CD14-positive monocyte (primary cell): ENCODE data around the gene CFLAR. TPM values are rescaled to one million over a fixed set of nuclear protein-coding genes. Genes with fewer than 3 reads are reported as not detected.

Experiments used
- DNase-seq, 3 donors: peaks; one replicate each; pipeline ENCODE4 v3.0.0-alpha.2; 2011 to 2022
- H2AFZ ChIP-seq: 2 replicates; pipeline ENCODE4 v1.6.0; 2012; ENCODE audit warnings: mild to moderate bottlenecking, low read depth, low read length, inconsistent platforms; ENCODE audit not compliant: insufficient read depth, poor library complexity, severe bottlenecking
- H3K27ac ChIP-seq, 2 donors: 1 replicate in 1 of 2; 2 replicates in 1 of 2; pipeline ENCODE4 v1.5.1; 2012 to 2013; ENCODE audit warnings: low read length in 2 of 2, control low read depth in 1 of 2, inconsistent platforms in 1 of 2, low read depth in 1 of 2, mild to moderate bottlenecking in 1 of 2
- H3K27me3 ChIP-seq, 2 donors: one replicate each; pipeline versions ENCODE4 v1.6.0 to v1.6.1; 2011 to 2013; ENCODE audit warnings: low read length in 2 of 2; ENCODE audit not compliant: control insufficient read depth in 2 of 2, insufficient read depth in 2 of 2
- H3K36me3 ChIP-seq, 2 donors: replicated peaks in 1 of 2; 1 replicate in 1 of 2; 2 replicates in 1 of 2; pipeline versions ENCODE4 v1.5.1 to v1.6.1; 2012 to 2013; ENCODE audit warnings: low read length in 2 of 2, control low read depth in 1 of 2, inconsistent platforms in 1 of 2, mild to moderate bottlenecking in 1 of 2; ENCODE audit not compliant: insufficient read depth in 2 of 2, control insufficient read depth in 1 of 2
- H3K4me1 ChIP-seq, 2 donors: 1 replicate in 1 of 2; 2 replicates in 1 of 2; pipeline versions ENCODE4 v1.5.1 to v1.6.1; 2012 to 2013; ENCODE audit warnings: low read length in 2 of 2, control low read depth in 1 of 2, inconsistent platforms in 1 of 2, mild to moderate bottlenecking in 1 of 2, moderate library complexity in 1 of 2; ENCODE audit not compliant: insufficient read depth in 2 of 2, control insufficient read depth in 1 of 2
- H3K4me2 ChIP-seq: replicated peaks from 2 replicates; pipeline ENCODE3; 2012; ENCODE audit warnings: low read length, moderate library complexity, mild to moderate bottlenecking; ENCODE audit not compliant: poor library complexity, severe bottlenecking; ENCODE audit errors: extremely low read depth
- H3K4me3 ChIP-seq, 3 experiments: fragments of 200-600 bp in 1 of 3; sonication (generic) in 1 of 3; replicated peaks in 1 of 3; 1 replicate in 2 of 3; 2 replicates in 1 of 3; pipeline ENCODE4 v1.5.1; 2011 to 2013; ENCODE audit warnings: low read length in 3 of 3, mild to moderate bottlenecking in 3 of 3, control low read depth in 2 of 3, low read depth in 2 of 3, inconsistent platforms in 1 of 3, moderate library complexity in 1 of 3
- H3K79me2 ChIP-seq: 2 replicates; pipeline ENCODE4 v1.6.0; 2012; ENCODE audit warnings: mild to moderate bottlenecking, control low read depth, inconsistent platforms, low read length, moderate library complexity; ENCODE audit not compliant: insufficient read depth
- H3K9ac ChIP-seq: 2 replicates; pipeline ENCODE4 v1.6.0; 2017; ENCODE audit warnings: low read length, mild to moderate bottlenecking; ENCODE audit not compliant: insufficient read depth, poor library complexity, severe bottlenecking
- H3K9me3 ChIP-seq, 2 donors: replicated peaks in 1 of 2; 1 replicate in 1 of 2; 2 replicates in 1 of 2; pipeline versions ENCODE4 v1.5.1 to v1.6.1; 2012 to 2013; ENCODE audit warnings: low read length in 2 of 2, control low read depth in 1 of 2; ENCODE audit not compliant: control insufficient read depth in 1 of 2, insufficient read depth in 1 of 2
- H4K20me1 ChIP-seq: 2 replicates; pipeline ENCODE4 v1.6.0; 2012; ENCODE audit warnings: mild to moderate bottlenecking, low read length, control low read depth, moderate library complexity; ENCODE audit not compliant: insufficient read depth
- H3K27ac Mint-ChIP-seq, 7 donors: one replicate each; pipeline ENCODE4 v1.8.0; 2020; ENCODE audit warnings: mild to moderate bottlenecking in 7 of 7, mixed read lengths in 7 of 7, moderate library complexity in 6 of 7, inconsistent platforms in 2 of 7
- H3K27me3 Mint-ChIP-seq, 3 donors: one replicate each; pipeline ENCODE4 v1.8.0; 2021 to 2022; ENCODE audit warnings: low read depth in 3 of 3, mild to moderate bottlenecking in 3 of 3, mixed read lengths in 3 of 3, moderate library complexity in 3 of 3, inconsistent platforms in 1 of 3
- H3K36me3 Mint-ChIP-seq, 2 donors: one replicate each; pipeline ENCODE4 v1.8.0; 2020; ENCODE audit warnings: mixed read lengths in 2 of 2, inconsistent platforms in 1 of 2, mild to moderate bottlenecking in 1 of 2
- H3K4me1 Mint-ChIP-seq: one replicate; pipeline ENCODE4 v1.8.0; 2020; ENCODE audit warnings: mild to moderate bottlenecking, mixed read lengths
- H3K4me3 Mint-ChIP-seq, 2 donors: one replicate each; pipeline ENCODE4 v1.8.0; 2020; ENCODE audit warnings: mild to moderate bottlenecking in 2 of 2, mixed read lengths in 2 of 2, moderate library complexity in 1 of 2
- H3K9me3 Mint-ChIP-seq, 7 donors: one replicate each; pipeline ENCODE4 v1.8.0; 2020 to 2022; ENCODE audit warnings: mixed read lengths in 7 of 7, mild to moderate bottlenecking in 6 of 7, moderate library complexity in 6 of 7, inconsistent platforms in 2 of 7
- WGBS: methylation state at CpG from one replicate; pipeline ENCODE4 v1.1.5; 2013; ENCODE audit warnings: missing lambda C conversion rate; ENCODE audit not compliant: insufficient coverage; 5-methylcytosine and 5-hydroxymethylcytosine counted together
- intact Hi-C, 2 donors: fragments of 100-400 bp; cut with micrococcal nuclease; formaldehyde crosslinking; loops; one replicate each; pipeline versions ENCODE4 v1.15.0 to v1.15.1; 2023
- polyA plus RNA-seq, 3 donors: library from polyadenylated mRNA; depleted of rRNA in 1 of 3; unstranded in 2 of 3; stranded (reverse) in 1 of 3; fragments of 300-500 nt in 2 of 3; fragments of >200 nt in 1 of 3; fragmentation: Illumina TruSeq in 2 of 3; gene quantifications; 1 replicate in 2 of 3; 2 replicates in 1 of 3; pipeline ENCODE4 v1.2.3, GENCODE V29; 2012 to 2021
- TF ChIP-seq, protein P1 (sequence below): fragments of 200-600 bp; IDR thresholded peaks from one replicate; pipeline ENCODE4 v1.8.0; 2022; ENCODE audit warnings: antibody characterized with exemption, mild to moderate bottlenecking

CFLAR gene
- polyA plus RNA-seq, 3 donors = 79.4 to 149 (median 79.5) TPM

- WGBS = 8% methylated on average over 2 of the region's 6 CpGs
- TF ChIP-seq, protein P1, sequence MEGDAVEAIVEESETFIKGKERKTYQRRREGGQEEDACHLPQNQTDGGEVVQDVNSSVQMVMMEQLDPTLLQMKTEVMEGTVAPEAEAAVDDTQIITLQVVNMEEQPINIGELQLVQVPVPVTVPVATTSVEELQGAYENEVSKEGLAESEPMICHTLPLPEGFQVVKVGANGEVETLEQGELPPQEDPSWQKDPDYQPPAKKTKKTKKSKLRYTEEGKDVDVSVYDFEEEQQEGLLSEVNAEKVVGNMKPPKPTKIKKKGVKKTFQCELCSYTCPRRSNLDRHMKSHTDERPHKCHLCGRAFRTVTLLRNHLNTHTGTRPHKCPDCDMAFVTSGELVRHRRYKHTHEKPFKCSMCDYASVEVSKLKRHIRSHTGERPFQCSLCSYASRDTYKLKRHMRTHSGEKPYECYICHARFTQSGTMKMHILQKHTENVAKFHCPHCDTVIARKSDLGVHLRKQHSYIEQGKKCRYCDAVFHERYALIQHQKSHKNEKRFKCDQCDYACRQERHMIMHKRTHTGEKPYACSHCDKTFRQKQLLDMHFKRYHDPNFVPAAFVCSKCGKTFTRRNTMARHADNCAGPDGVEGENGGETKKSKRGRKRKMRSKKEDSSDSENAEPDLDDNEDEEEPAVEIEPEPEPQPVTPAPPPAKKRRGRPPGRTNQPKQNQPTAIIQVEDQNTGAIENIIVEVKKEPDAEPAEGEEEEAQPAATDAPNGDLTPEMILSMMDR = no peak
- Mint-ChIP-seq H3K4me3 (peak overlapping the region in 1 of 2 donors; percentile 71), H3K27ac (peak overlapping the region; percentile 98 to 99 (median 98)), H3K4me1 (peaks cover 69% of the 10 kb centered on the region), H3K27me3 (no peaks in the 10 kb centered on the region), H3K9me3 (no peaks in the 10 kb centered on the region), H3K36me3 (peaks cover 52 to 79% of the 10 kb centered on the region in 2 donors)
- H2AFZ ChIP-seq = no peak overlapping the region
- peak in 1 of 3 donors; percentile 49 for DNase-seq
- H3K36me3 ChIP-seq = peaks cover 55 to 67% of the 10 kb centered on the region in 2 donors
- H3K4me2 ChIP-seq = peak overlapping the region; percentile 35
- H3K9me3 ChIP-seq = no peaks in the 10 kb centered on the region
- H3K4me3 ChIP-seq = peak overlapping the region in 1 of 3 experiments; percentile 21
- peaks cover 71% of the 10 kb centered on the region for H4K20me1 ChIP-seq
- peaks cover 70 to 75% of the 10 kb centered on the region in 2 donors for H3K4me1 ChIP-seq
- no peaks in the 10 kb centered on the region for H3K27me3 ChIP-seq
- H3K27ac ChIP-seq = peak overlapping the region; percentile 73 to 91
- H3K79me2 ChIP-seq = peaks cover 77% of the 10 kb centered on the region
- intact Hi-C loops = loop anchor here (5.0 kb wide), 2 partner anchors 39 to 84 kb away; partner anchors contain the start of genes CFLAR (in 1 of the 2), HYCC2 (in 1 of the 2) and NDUFB3 (in 1 of the 2)
- H3K9ac ChIP-seq = no peak overlapping the region
Measured at GRCh38 chr2:201156036-201156435, 40.1 kb downstream of the CFLAR start.

DNA sequence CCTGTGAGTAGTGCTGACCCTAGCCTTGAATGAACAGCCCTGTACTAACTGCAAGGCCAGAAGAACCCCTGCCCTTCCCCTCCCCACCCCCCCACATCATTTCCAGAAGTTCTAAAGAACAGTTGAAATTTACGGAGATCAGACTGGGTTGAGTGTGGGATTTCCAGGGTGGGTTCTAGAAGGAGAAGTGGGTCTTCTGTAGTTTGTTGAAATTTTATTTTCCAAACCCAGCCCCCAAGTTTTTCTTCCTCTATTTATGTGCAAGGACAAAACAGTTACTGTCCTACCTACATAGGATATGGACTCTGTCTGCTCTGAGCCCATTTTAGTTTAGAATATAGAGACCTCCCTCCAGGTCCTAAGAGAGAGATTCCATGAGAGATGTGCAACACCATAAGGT lies 40.7 kb downstream of the CFLAR start:
- H4K20me1 ChIP-seq = peaks cover 71% of the 10 kb centered on the region
- H3K9me3 ChIP-seq = no peaks in the 10 kb centered on the region
- H3K36me3 Mint-ChIP-seq = peaks cover 52 to 79% of the 10 kb centered on the region in 2 donors
- H3K27ac ChIP-seq = peak overlapping the region; percentile 91 to 95
- H2AFZ ChIP-seq = no peak overlapping the region
- no peaks in the 10 kb centered on the region for H3K9me3 Mint-ChIP-seq
- H3K4me3 Mint-ChIP-seq = no peak overlapping the region
- intact Hi-C loops = loop anchor here (5.0 kb wide), 2 partner anchors 39 to 84 kb away; partner anchors contain the start of genes CFLAR (in 1 of the 2), HYCC2 (in 1 of the 2) and NDUFB3 (in 1 of the 2)
- peaks cover 56 to 68% of the 10 kb centered on the region in 2 donors for H3K36me3 ChIP-seq
- no peaks in the 10 kb centered on the region for H3K27me3 Mint-ChIP-seq
- H3K9ac ChIP-seq = peak overlapping the region; percentile 37
- H3K4me2 ChIP-seq = peak overlapping the region; percentile 35
- H3K79me2 ChIP-seq = peaks cover 77% of the 10 kb centered on the region
- H3K4me1 Mint-ChIP-seq = peaks cover 64% of the 10 kb centered on the region
- peak in 2 of 3 donors; percentile 35 to 41 for DNase-seq
- peak overlapping the region; percentile 98 to 99 (median 98) for H3K27ac Mint-ChIP-seq
- WGBS = no CpG with 5 or more reads among the region's 1 CpG
- H3K27me3 ChIP-seq = no peaks in the 10 kb centered on the region
- H3K4me1 ChIP-seq = peaks cover 64 to 69% of the 10 kb centered on the region in 2 donors
- TF ChIP-seq, protein P1 = no peak
- H3K4me3 ChIP-seq = peak overlapping the region in 1 of 3 experiments; percentile 13
